GM12878 (cell line): ENCODE data around the gene IER3IP1. TPM values are rescaled to one million over a fixed set of nuclear protein-coding genes. Genes with fewer than 3 reads are reported as not detected.

Source experiments
- ATAC-seq: fragments of 200-7000 bp; cut with Tn5 transposase; 3 replicates; pipeline ENCODE4 v1.9.1; 2020; ENCODE audit warnings: mild to moderate bottlenecking, moderate library complexity
- BruUV-seq: library from RNA; stranded (reverse); fragments of 400-500 nt; replicated peaks from 2 replicates; lab custom pipeline; 2021; lab: Mats Ljungman, UMichigan
- CTCF ChIA-PET: fragments of 300-600 bp; sonication (Branson Sonifier 250); formaldehyde crosslinking; extraction: SDS; loops from one replicate; lab custom pipeline; 2021; ENCODE audit warnings: inconsistent platforms; lab: Yijun Ruan, JAX
- POLR2A ChIA-PET: fragments of 350-600 bp; formaldehyde crosslinking; extraction: SDS; loops from one replicate; lab custom pipeline; 2021; ENCODE audit warnings: inconsistent platforms; lab: Charles Lee
- RAD21 ChIA-PET: fragments of 300-600 bp; sonication (Branson Sonifier 250); formaldehyde crosslinking; loops from one replicate; lab custom pipeline; 2023; ENCODE audit warnings: antibody characterized with exemption; ENCODE audit not compliant: unreplicated experiment; lab: Charles Lee
- SMC1A ChIA-PET: fragments of 300-600 bp; sonication (Branson Sonifier 250); formaldehyde crosslinking; loops from one replicate; lab custom pipeline; 2023; ENCODE audit not compliant: unreplicated experiment, uncharacterized antibody; lab: Charles Lee
- DNase-seq: peaks from one replicate; pipeline ENCODE4 v3.0.0-alpha.2; 2011; ENCODE audit warnings: low read depth, low spot score
- FAIRE-seq: peaks from 3 replicates; lab custom pipeline; 2011; peaks lifted over from hg19 to GRCh38; lab: Jason Lieb, UNC
- H2AFZ ChIP-seq: 2 replicates; pipeline ENCODE4 v1.6.0; 2011; ENCODE audit warnings: low read depth, low read length, control low read depth; ENCODE audit not compliant: control insufficient read depth
- H3K27ac ChIP-seq: 2 replicates; pipeline ENCODE4 v1.5.1; 2011; ENCODE audit warnings: control low read depth; ENCODE audit not compliant: control insufficient read depth, insufficient read depth
- H3K27me3 ChIP-seq, 2 experiments: replicated peaks in 1 of 2; 2 replicates each; pipeline versions ENCODE4 v1.6.0 to v1.6.1; 2011; ENCODE audit warnings: low read length in 1 of 2; ENCODE audit not compliant: control insufficient read depth in 2 of 2, insufficient read depth in 2 of 2
- H3K36me3 ChIP-seq, 2 experiments: 2 replicates each; pipeline ENCODE4 v1.5.1; 2011; ENCODE audit warnings: low read length in 1 of 2; ENCODE audit not compliant: control insufficient read depth in 2 of 2, insufficient read depth in 2 of 2
- H3K4me1 ChIP-seq: 2 replicates; pipeline ENCODE4 v1.6.1; 2011; ENCODE audit warnings: mild to moderate bottlenecking, low read length, moderate library complexity, mixed read lengths; ENCODE audit not compliant: control insufficient read depth, insufficient read depth
- H3K4me2 ChIP-seq: 2 replicates; pipeline ENCODE4 v1.6.0; 2011; ENCODE audit warnings: control low read depth; ENCODE audit not compliant: control insufficient read depth, insufficient read depth
- H3K4me3 ChIP-seq: fragments of 200-600 bp; sonication (generic); 2 replicates; pipeline ENCODE4 v1.5.1; 2016
- H3K79me2 ChIP-seq: 2 replicates; pipeline ENCODE4 v1.6.0; 2011; ENCODE audit warnings: low read length; ENCODE audit not compliant: control insufficient read depth, insufficient read depth
- H3K9ac ChIP-seq: 2 replicates; pipeline ENCODE4 v1.8.0; 2011; ENCODE audit warnings: low read length, control low read depth, mixed read lengths; ENCODE audit not compliant: control insufficient read depth, insufficient read depth
- H3K9me3 ChIP-seq: replicated peaks from 3 replicates; pipeline ENCODE4 v1.5.1; 2011; ENCODE audit warnings: mild to moderate bottlenecking, low read length; ENCODE audit not compliant: control insufficient read depth, insufficient read depth
- H4K20me1 ChIP-seq: 2 replicates; pipeline ENCODE4 v1.6.0; 2011; ENCODE audit not compliant: control insufficient read depth, insufficient read depth
- ATF7 ChIP-seq: fragments of 450-650 bp; IDR thresholded peaks from 2 replicates; pipeline ENCODE4 v1.6.1; 2016; ENCODE audit warnings: low read depth, mild to moderate bottlenecking
- CBFB ChIP-seq: IDR thresholded peaks from 2 replicates; pipeline ENCODE4 v1.6.1; 2016; ENCODE audit warnings: antibody characterized with exemption, low read depth
- CHD2 ChIP-seq: IDR thresholded peaks from 2 replicates; pipeline ENCODE4 v1.6.1; 2011; ENCODE audit warnings: low read depth, low read length, improper control_type of control experiment, borderline replicate concordance
- E2F8 ChIP-seq: fragments of 450-650 bp; IDR thresholded peaks from 2 replicates; pipeline ENCODE4 v1.6.1; 2018; ENCODE audit warnings: mild to moderate bottlenecking, low read depth, moderate library complexity; ENCODE audit not compliant: partially characterized antibody
- EGR1 ChIP-seq, 2 experiments: IDR thresholded peaks; 1 replicate in 1 of 2; 2 replicates in 1 of 2; pipeline ENCODE4 v1.6.1; 2011 to 2012; ENCODE audit warnings: low read depth in 2 of 2, low read length in 2 of 2, borderline replicate concordance in 1 of 2, mild to moderate bottlenecking in 1 of 2, moderate library complexity in 1 of 2
- ETV6 ChIP-seq, 2 experiments: fragments of 450-650 bp in 1 of 2; IDR thresholded peaks in 1 of 2; conservative IDR thresholded peaks in 1 of 2; 2 replicates each; pipeline ENCODE4 v1.6.1; 2014; ENCODE audit warnings: antibody characterized with exemption in 1 of 2, borderline replicate concordance in 1 of 2, low read depth in 1 of 2, mild to moderate bottlenecking in 1 of 2, moderate library complexity in 1 of 2
- HDGF ChIP-seq: fragments of 450-650 bp; IDR thresholded peaks from 2 replicates; pipeline ENCODE4 v1.6.1; 2016; ENCODE audit warnings: antibody characterized with exemption
- IKZF1 ChIP-seq: fragments of 450-650 bp; conservative IDR thresholded peaks from 2 replicates; pipeline ENCODE4 v1.6.1; 2017; ENCODE audit warnings: antibody characterized with exemption, mild to moderate bottlenecking
- JUNB ChIP-seq: IDR thresholded peaks from 2 replicates; pipeline ENCODE4 v1.6.1; 2016; ENCODE audit warnings: antibody characterized with exemption, mild to moderate bottlenecking
- MLLT1 ChIP-seq: fragments of 450-650 bp; IDR thresholded peaks from 2 replicates; pipeline ENCODE4 v1.6.1; 2016; ENCODE audit warnings: mild to moderate bottlenecking
- SP1 ChIP-seq: IDR thresholded peaks from one replicate; pipeline ENCODE4 v1.6.1; 2011; ENCODE audit warnings: low read depth, low read length
- SUPT20H ChIP-seq: IDR thresholded peaks from 2 replicates; pipeline ENCODE4 v1.6.1; 2011; ENCODE audit warnings: low read depth, mild to moderate bottlenecking, low read length, moderate library complexity, borderline replicate concordance; ENCODE audit not compliant: control insufficient read depth
- TCF12 ChIP-seq: IDR thresholded peaks from 2 replicates; pipeline ENCODE4 v1.6.1; 2011; ENCODE audit warnings: low read depth, mild to moderate bottlenecking, low read length
- TCF3 ChIP-seq: IDR thresholded peaks from 2 replicates; pipeline ENCODE4 v1.6.1; 2012; ENCODE audit warnings: low read depth, mild to moderate bottlenecking, low read length, borderline replicate concordance; ENCODE audit not compliant: insufficient read depth
- ZNF217 ChIP-seq: fragments of 450-650 bp; IDR thresholded peaks from 2 replicates; pipeline ENCODE4 v1.6.1; 2017; ENCODE audit warnings: antibody characterized with exemption, mild to moderate bottlenecking
- ZZZ3 ChIP-seq: IDR thresholded peaks from 2 replicates; pipeline ENCODE4 v1.6.1; 2011; ENCODE audit warnings: low read depth; ENCODE audit not compliant: control insufficient read depth, insufficient read length
- in situ Hi-C: fragments of 300-500 bp; cut with MboI; formaldehyde crosslinking; loops from 9 replicates; pipeline ENCODE4 v1.14.3; 2018; ENCODE audit warnings: mixed read lengths
- intact Hi-C: fragments of 100-400 bp; cut with micrococcal nuclease; formaldehyde crosslinking; loops from one replicate; pipeline ENCODE4 v1.14.2; 2022; ENCODE audit not compliant: unreplicated experiment
- polyA plus RNA-seq, 11 experiments: library from polyadenylated mRNA; depleted of rRNA in 4 of 11; unstranded in 6 of 11; stranded (reverse) in 5 of 11; fragments of >200 nt; fragmentation: Nextera tagmentation in 4 of 11; fragmentation: Illumina TruSeq in 1 of 11; extraction: Ambion mirVana in 4 of 11; extraction: Trizol in 1 of 11; gene quantifications; 1 replicate in 1 of 11; 2 replicates in 10 of 11; pipeline versions ENCODE4 v1.2.1 to v1.2.3, GENCODE V29; 2011 to 2016; ENCODE audit warnings: inconsistent platforms in 2 of 11, missing spikeins in 2 of 11, low read depth in 1 of 11
- total RNA-seq, 4 experiments: library from RNA; depleted of rRNA in 3 of 4; stranded (reverse); fragments of >200 nt in 3 of 4; fragmentation: Illumina TruSeq in 1 of 4; extraction: Trizol in 1 of 4; gene quantifications; 2 replicates each; pipeline versions ENCODE4 v1.2.1 to v1.2.3, GENCODE V29; 2013 to 2021

Gene IER3IP1
- total and polyA plus RNA-seq, 10 of the 15 experiments (the other 5 are each of a cell fraction or from before 2014, with no cell fraction given): 7.9 to 40.9 (median 28.1) TPM

- Histone ChIP-seq H3K4me1 (peaks cover 3% of the 10 kb centered on the region; the same call in 1 of the 2 replicates), H3K27ac (no peak overlapping the region), H2AFZ (no peak overlapping the region; the same call in 1 of the 2 replicates), H3K36me3 (no peaks in the 10 kb centered on the region; a peak in 1 of 4 replicates), H4K20me1 (no peaks in the 10 kb centered on the region), H3K9ac (peak overlapping the region; percentile 90), H3K9me3 (no peaks in the 10 kb centered on the region), H3K27me3 (no peaks in the 10 kb centered on the region), H3K4me2 (peak overlapping the region; percentile 65), H3K79me2 (peaks cover 10% of the 10 kb centered on the region), H3K4me3 (peak overlapping the region; percentile 72)
- no peak for FAIRE-seq
- TF ChIP-seq MLLT1: no peak
- no peak for TF ChIP-seq EGR1 (IDR thresholded peaks at IDR 0.05; ENCODE audit: borderline replicate concordance in 1 of 2, low read depth in 2 of 2, low read length in 2 of 2)
- no peak for TF ChIP-seq HDGF
- TF ChIP-seq CBFB: no peak
- TF ChIP-seq ZZZ3: no peak
- no peak for TF ChIP-seq JUNB
- TF ChIP-seq SP1: no peak
- TF ChIP-seq TCF3: no peak
- no peak for TF ChIP-seq SUPT20H
- TF ChIP-seq ZNF217: no peak
- TF ChIP-seq ETV6 (conservative IDR thresholded peaks at IDR 0.05 in 1 of 2, IDR thresholded peaks at IDR 0.05 in 1 of 2; ENCODE audit: borderline replicate concordance in 1 of 2, low read depth in 1 of 2): no peak
- TF ChIP-seq E2F8: no peak
- no peak for TF ChIP-seq IKZF1
- TF ChIP-seq CHD2: no peak
- TF ChIP-seq TCF12: no peak
- TF ChIP-seq ATF7: no peak
- intact Hi-C loops (no loop called here), in situ Hi-C loops (no loop called here)
- no peak for DNase-seq
- no peak for ATAC-seq
- RAD21 ChIA-PET: no interaction called here
- BruUV-seq: no TSS peak
- POLR2A ChIA-PET: interaction anchor here (0.5 to 2.7 kb wide), 3 partner anchors 13 to 230 kb away, joined by 3 to 25 read pairs (median 3); no protein-coding TSS in a partner anchor
- SMC1A ChIA-PET: interaction anchor here (0.7 to 2.2 kb wide), 4 partner anchors 14 to 54 kb away, joined by 3 to 8 read pairs (median 6); no protein-coding TSS in a partner anchor
- CTCF ChIA-PET: interaction anchor here (1.1 to 2.2 kb wide), 5 partner anchors 8 to 98 kb away, joined by 3 to 7 read pairs (median 4); no protein-coding TSS in a partner anchor
These were observed 24.7 kb downstream of the IER3IP1 start for GRCh38 chr18:47151439-47151838.
